ENCODE measurements around the gene KLHL17. TPM values are rescaled to one million over a fixed set of nuclear protein-coding genes. Genes with fewer than 3 reads are reported as not detected.

Gene KLHL17
- total RNA-seq, 1 donor from 2014 or later, result 19.6 TPM

- no peaks in the 10 kb centered on the region for H3K27me3 ChIP-seq
- H3K9me3 ChIP-seq, result no peaks in the 10 kb centered on the region
- H3K4me1 ChIP-seq, result peaks cover 39% of the 10 kb centered on the region
- peak overlapping the region; percentile 96 to 97 for H3K4me3 ChIP-seq
- no peak for DNase-seq (ENCODE audit: extremely low spot score in 2 of 2)
- peak overlapping the region; percentile 48 for H3K27ac ChIP-seq
- intact Hi-C loops (cut with DNase I), result loop anchor here (5.0 kb wide), 1 partner anchor 54 kb away; no protein-coding TSS in a partner anchor
- H3K36me3 ChIP-seq, result peaks cover 0 to 12% of the 10 kb centered on the region in 2 donors
- TF ChIP-seq POLR2AphosphoS5 (IDR thresholded peaks at IDR 0.05; ENCODE audit: insufficient read depth in 1 of 2, low read depth in 1 of 2), result no peak
These were observed 817 bp downstream of the KLHL17 start for GRCh38 chr1:961132-961669.

- Histone ChIP-seq H3K4me3 (no peak overlapping the region), H3K27ac (no peak overlapping the region), H3K4me1 (peaks cover 45% of the 10 kb centered on the region), H3K9me3 (no peaks in the 10 kb centered on the region), H3K27me3 (no peaks in the 10 kb centered on the region), H3K36me3 (peaks cover 0 to 5% of the 10 kb centered on the region in 2 donors)
- TF ChIP-seq POLR2AphosphoS5 (IDR thresholded peaks at IDR 0.05; ENCODE audit: insufficient read depth in 1 of 2, low read depth in 1 of 2) (no peak), POLR2A (IDR thresholded peaks at IDR 0.05) (no peak), CTCF (IDR thresholded peaks at IDR 0.05) (no peak)
- DNase-seq (ENCODE audit: extremely low spot score in 2 of 2), result no peak
- intact Hi-C loops (cut with DNase I), result loop anchor here (5.0 kb wide), 1 partner anchor 55 kb away; no protein-coding TSS in a partner anchor
These were observed 2.3 kb downstream of the KLHL17 start for GRCh38 chr1:962381-963300.

GRCh38 chr1:963301-963651 lies 2.9 kb downstream of the KLHL17 start:
- H3K36me3 ChIP-seq, result peaks cover 0 to 5% of the 10 kb centered on the region in 2 donors
- intact Hi-C loops (cut with DNase I), result loop anchor here (5.0 kb wide), 1 partner anchor 56 kb away; no protein-coding TSS in a partner anchor
- no peaks in the 10 kb centered on the region for H3K9me3 ChIP-seq
- H3K4me3 ChIP-seq, result no peak overlapping the region
- DNase-seq (ENCODE audit: extremely low spot score in 2 of 2), result no peak
- H3K27ac ChIP-seq, result no peak overlapping the region
- H3K4me1 ChIP-seq, result peaks cover 43% of the 10 kb centered on the region
- TF ChIP-seq CTCF (IDR thresholded peaks at IDR 0.05) (no peak), POLR2A (IDR thresholded peaks at IDR 0.05) (no peak), POLR2AphosphoS5 (IDR thresholded peaks at IDR 0.05; ENCODE audit: insufficient read depth in 1 of 2, low read depth in 1 of 2) (no peak)
- no peaks in the 10 kb centered on the region for H3K27me3 ChIP-seq

- Histone ChIP-seq H3K4me1 (peaks cover 38% of the 10 kb centered on the region), H3K27me3 (no peaks in the 10 kb centered on the region), H3K36me3 (peaks cover 0 to 5% of the 10 kb centered on the region in 2 donors), H3K4me3 (no peak overlapping the region), H3K9me3 (no peaks in the 10 kb centered on the region), H3K27ac (no peak overlapping the region)
- no peak for DNase-seq (ENCODE audit: extremely low spot score in 2 of 2)
- no peak for TF ChIP-seq CTCF (IDR thresholded peaks at IDR 0.05)
- no peak for TF ChIP-seq POLR2AphosphoS5 (IDR thresholded peaks at IDR 0.05; ENCODE audit: insufficient read depth in 1 of 2, low read depth in 1 of 2)
- no peak for TF ChIP-seq POLR2A (IDR thresholded peaks at IDR 0.05)
- intact Hi-C loops (cut with DNase I), result loop anchor here (5.0 kb wide), 1 partner anchor 57 kb away; no protein-coding TSS in a partner anchor
These were observed 3.6 kb downstream of the KLHL17 start for GRCh38 chr1:963746-964525.

Measured in vagina (tissue), 2 donors.